Measurements from ENCODE around the gene SLC17A7. TPM values are rescaled to one million over a fixed set of nuclear protein-coding genes. Genes with fewer than 3 reads are reported as not detected.

Gene SLC17A7
- total and polyA plus RNA-seq, 2 of the 4 experiments (the other 2 are of a cell fraction) = 0.03 TPM; not detected in 1

- H3K14ac ChIP-seq (replicated peaks; ENCODE audit: low read depth, low read length) = no peak overlapping the region
- peak overlapping the region; percentile 8; the same call in 1 of the 2 replicates for H2AK5ac ChIP-seq (ENCODE audit: low read depth, low read length)
- H2BK120ac ChIP-seq (ENCODE audit: low read depth, low read length) = no peak overlapping the region
- no peak overlapping the region for H3K23ac ChIP-seq (ENCODE audit: low read depth, low read length)
- no peaks in the 10 kb centered on the region for H4K20me1 ChIP-seq (ENCODE audit: insufficient read depth, low read length)
- ChIA-PET CTCF (no interaction called here), POLR2A (ENCODE audit: unreplicated experiment) (no interaction called here)
- WGBS, 2 experiments (ENCODE audit: extremely low coverage in 2 of 2, insufficient read length in 1 of 2) = 84% methylated on average over 6 of the region's 15 CpGs; no CpG with 5 or more reads in 1 of the 2 experiments
- intact Hi-C loops (cut with micrococcal nuclease) (no loop called here), in situ Hi-C loops (cut with MboI; ENCODE audit: low sequenced_read_pairs) (no loop called here), dilution Hi-C loops (cut with HindIII; ENCODE audit: low sequenced_read_pairs, unreplicated experiment) (no loop called here)
- no peak overlapping the region for H3K4me2 ChIP-seq (ENCODE audit: low read depth, low read length)
- H4K91ac ChIP-seq (ENCODE audit: insufficient read depth, low read depth, low read length) = no peak overlapping the region
- peaks cover 4% of the 10 kb centered on the region; the same call in 1 of the 2 replicates for H3K4me1 ChIP-seq (ENCODE audit: control insufficient read depth, insufficient read depth, low read length)
- H4K5ac ChIP-seq (ENCODE audit: low read depth, low read length) = no peak overlapping the region
- no peak for DNase-seq
- H3K9me3 ChIP-seq (ENCODE audit: control insufficient read depth, insufficient read depth, low read length) = no peaks in the 10 kb centered on the region
- no peak overlapping the region for H3K9ac ChIP-seq (ENCODE audit: low read depth, low read length)
- no peak overlapping the region for H3K4me3 ChIP-seq (ENCODE audit: insufficient read depth, low read depth, low read length)
- no peaks in the 10 kb centered on the region for H3K79me1 ChIP-seq (ENCODE audit: low read depth in 1 of 2, low read length in 2 of 2)
- no peak overlapping the region for H3K27ac ChIP-seq (ENCODE audit: insufficient read depth, low read length)
- no peak overlapping the region for H2BK15ac ChIP-seq (ENCODE audit: low read depth, low read length)
- H4K8ac ChIP-seq (ENCODE audit: low read depth in 2 of 2, low read length in 2 of 2) = peak overlapping the region in 1 of 2 experiments; percentile 49; a peak in 1 of 4 replicates
- peaks cover 7% of the 10 kb centered on the region; the same call in 1 of the 2 replicates for H3K9me1 ChIP-seq (ENCODE audit: insufficient read depth, low read length)
- H3K56ac ChIP-seq (ENCODE audit: extremely low read depth, insufficient read depth, low read length) = no peak overlapping the region
- H3K4ac ChIP-seq (ENCODE audit: low read depth, low read length) = no peak overlapping the region
- H2AFZ ChIP-seq (replicated peaks; ENCODE audit: low read length, poor library complexity) = no peak overlapping the region
- no peaks in the 10 kb centered on the region for H3K27me3 ChIP-seq (ENCODE audit: control insufficient read depth, insufficient read depth, low read length)
- H2BK20ac ChIP-seq (ENCODE audit: low read depth, low read length) = no peak overlapping the region
- no TSS peak for BruUV-seq (replicated peaks)
- H2BK5ac ChIP-seq (ENCODE audit: low read depth, low read length, poor library complexity, severe bottlenecking) = no peak overlapping the region
- no peak; the same call in 1 of the 2 replicates for ATAC-seq (ENCODE audit: low read depth)
- no peak overlapping the region for H3K18ac ChIP-seq (ENCODE audit: low read depth, low read length)
- TF ChIP-seq FOS (IDR thresholded peaks at IDR 0.05; ENCODE audit: low read depth, low read length) (no peak), CHD1 (IDR thresholded peaks at IDR 0.05; ENCODE audit: low read depth, low read length) (no peak), CTCF (conservative IDR thresholded peaks at IDR 0.05; ENCODE audit: low read depth, low read length) (no peak), MAZ (IDR thresholded peaks at IDR 0.05; ENCODE audit: borderline replicate concordance, low read depth, low read length) (no peak), MXI1 (IDR thresholded peaks at IDR 0.05; ENCODE audit: borderline replicate concordance, low read depth, low read length) (no peak), RCOR1 (IDR thresholded peaks at IDR 0.05; ENCODE audit: insufficient replicate concordance, low read length) (no peak), ELK1 (IDR thresholded peaks at IDR 0.05; ENCODE audit: borderline replicate concordance, low read depth, low read length) (no peak), CEBPB (IDR thresholded peaks at IDR 0.05; ENCODE audit: low read depth, low read length) (no peak), SMC3 (IDR thresholded peaks at IDR 0.05; ENCODE audit: low read depth, low read length) (no peak), NFE2L2 (IDR thresholded peaks at IDR 0.05; ENCODE audit: low read depth, low read length) (no peak), BHLHE40 (IDR thresholded peaks at IDR 0.05; ENCODE audit: low read depth, low read length) (no peak), RFX5 (IDR thresholded peaks at IDR 0.05; ENCODE audit: low read depth, low read length) (no peak), USF2 (IDR thresholded peaks at IDR 0.05; ENCODE audit: low read depth, low read length) (no peak), RAD21 (IDR thresholded peaks at IDR 0.05; ENCODE audit: low read length) (no peak), MAFK (IDR thresholded peaks at IDR 0.05; ENCODE audit: low read depth, low read length) (no peak)
- H2AK9ac ChIP-seq (replicated peaks; ENCODE audit: low read depth, low read length, poor library complexity) = peak overlapping the region; percentile 78
- peaks cover 5% of the 10 kb centered on the region; the same call in 1 of the 2 replicates for H3K36me3 ChIP-seq (ENCODE audit: control insufficient read depth, insufficient read depth, low read length)
Measured at GRCh38 chr19:49468746-49469447, 27.6 kb upstream of the SLC17A7 start.

All from IMR-90 (cell line).